GM12892 (cell line): ENCODE data around the gene MLH1.

Experiments
- POLR2A ChIP-seq: IDR thresholded peaks from 2 replicates; pipeline ENCODE4 v1.6.1; 2011; ENCODE audit warnings: low read depth, low read length, control low read depth
- POLR2AphosphoS5 ChIP-seq: IDR thresholded peaks from 2 replicates; pipeline ENCODE4 v1.6.1; 2011; ENCODE audit warnings: low read depth, low read length, control low read depth
- TAF1 ChIP-seq: IDR thresholded peaks from 2 replicates; pipeline ENCODE4 v1.6.1; 2011; ENCODE audit warnings: low read depth, mild to moderate bottlenecking, control low read depth, low read length, borderline replicate concordance

DNA sequence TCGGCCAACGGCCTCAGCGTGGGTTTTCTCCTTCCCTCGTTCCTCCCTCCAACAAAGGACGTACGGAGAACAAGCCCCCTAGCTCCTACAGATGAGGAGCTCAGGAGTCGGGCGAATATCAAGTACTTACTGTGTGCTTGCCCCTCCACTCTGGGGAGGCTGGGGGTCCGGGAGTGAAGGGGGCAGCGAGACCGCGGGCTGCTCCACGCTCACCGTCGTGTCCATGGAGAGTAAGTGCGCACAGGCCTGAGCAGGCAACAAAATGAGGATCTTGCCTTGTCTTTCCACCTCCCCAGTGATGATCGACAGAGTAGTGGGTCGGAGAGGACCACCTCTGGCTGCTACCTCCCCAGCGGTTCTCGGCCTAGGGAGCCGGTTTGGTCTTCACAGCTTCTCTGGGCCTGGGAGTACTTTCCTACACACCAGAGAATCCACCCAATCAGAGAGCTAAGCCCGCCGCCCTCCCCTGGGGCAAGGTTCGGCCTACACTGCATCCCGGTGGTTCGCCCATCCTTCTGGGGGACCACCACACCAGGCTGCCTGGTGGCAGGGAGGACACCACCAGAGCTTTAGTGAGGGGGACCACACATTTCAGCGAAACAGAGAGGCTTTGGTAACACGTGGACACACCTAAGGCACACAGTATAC, 47.9 kb upstream of the MLH1 start:
- TF ChIP-seq POLR2A, result no peak
- no peak for TF ChIP-seq POLR2AphosphoS5
- no peak for TF ChIP-seq TAF1
